NCI-H524 (cell line): ENCODE data around the gene JSRP1.
"Not testable (repeated sequence)": the region's sequence is repeated elsewhere in the genome, so short reads cannot be mapped to it uniquely, and the experiment has no call there.

Experiments
- DNase-seq, 2 experiments: peaks; one replicate each; lab custom pipeline; 2025; lab: John Stamatoyannopoulos, UW

The JSRP1 gene

GRCh38 chr19:2282062-2282861, 26.0 kb upstream of the JSRP1 start, which contains the start of gene PEAK3:
Gene PEAK3, minus strand, starts transcription at chr19:2282175. Its CDS starts 1,244 bp downstream, at chr19:2280931.
- DNase-seq = no peak

GRCh38 chr19:2281265-2282061, 25.2 kb upstream of the JSRP1 start:
- DNase-seq = not testable (repeated sequence)

- DNase-seq = no peak
These were observed 24.5 kb upstream of the JSRP1 start for GRCh38 chr19:2280633-2281264.

- no peak for DNase-seq
These were observed 22.4 kb upstream of the JSRP1 start for GRCh38 chr19:2278459-2279158.

GRCh38 chr19:2277138-2277537, 20.9 kb upstream of the JSRP1 start:
- no peak for DNase-seq

- DNase-seq = no peak
These were observed 20.3 kb upstream of the JSRP1 start for GRCh38 chr19:2276429-2276986.

GRCh38 chr19:2275588-2276428, 19.6 kb upstream of the JSRP1 start:
- no peak for DNase-seq

- peak; percentile 64 to 79 for DNase-seq
These were observed 18.8 kb upstream of the JSRP1 start for GRCh38 chr19:2274931-2275535.

GRCh38 chr19:2274185-2274711, 18.0 kb upstream of the JSRP1 start:
- DNase-seq = no peak

- DNase-seq = peak; percentile 45 to 79
These were observed 17.4 kb upstream of the JSRP1 start for GRCh38 chr19:2273356-2274184.

- no peak for DNase-seq
These were observed 15.3 kb upstream of the JSRP1 start for GRCh38 chr19:2271234-2272103.

- DNase-seq = peak in 1 of 2 experiments; percentile 35
These were observed 14.4 kb upstream of the JSRP1 start for GRCh38 chr19:2270423-2271233.

GRCh38 chr19:2270157-2270422, 13.9 kb upstream of the JSRP1 start:
- no peak for DNase-seq

GRCh38 chr19:2269244-2270156, 13.3 kb upstream of the JSRP1 start:
- DNase-seq = peak; percentile 94 to 97

GRCh38 chr19:2268861-2269243, 12.6 kb upstream of the JSRP1 start:
- no peak for DNase-seq

GRCh38 chr19:2268480-2268830, 12.2 kb upstream of the JSRP1 start:
- no peak for DNase-seq
